RWPE2 (cell line): ENCODE results near the gene ZNF222.

Experiments used
- ATAC-seq: fragments of 200-7000 bp; cut with Tn5 transposase; 3 replicates; pipeline ENCODE4 v1.9.1; 2021; ENCODE audit warnings: low read depth
- DNase-seq: peaks from one replicate; pipeline ENCODE4 v3.0.0-alpha.2; 2020; ENCODE audit warnings: low spot score
- H3K27ac ChIP-seq: fragments of 450-650 bp; 2 replicates; pipeline ENCODE4 v1.5.1; 2017; ENCODE audit warnings: mild to moderate bottlenecking; ENCODE audit not compliant: poor library complexity, severe bottlenecking
- H3K27me3 ChIP-seq: fragments of 250-450 bp; sonication (Bioruptor Pico); 2 replicates; pipeline ENCODE4 v1.5.1; 2021; ENCODE audit warnings: mild to moderate bottlenecking, moderate library complexity; ENCODE audit not compliant: insufficient read depth, poor library complexity, severe bottlenecking
- H3K36me3 ChIP-seq: fragments of 250-450 bp; sonication (Bioruptor Pico); 2 replicates; pipeline ENCODE4 v1.5.1; 2020; ENCODE audit warnings: low read depth, mild to moderate bottlenecking, moderate library complexity
- H3K4me1 ChIP-seq: fragments of 250-450 bp; sonication (Bioruptor Pico); 2 replicates; pipeline ENCODE4 v1.5.1; 2021; ENCODE audit warnings: mild to moderate bottlenecking, moderate library complexity; ENCODE audit not compliant: insufficient read depth, poor library complexity, severe bottlenecking
- H3K4me3 ChIP-seq: fragments of 250-450 bp; sonication (Bioruptor Pico); 2 replicates; pipeline ENCODE4 v1.5.1; 2021; ENCODE audit warnings: mild to moderate bottlenecking, moderate library complexity; ENCODE audit not compliant: severe bottlenecking
- H3K9me3 ChIP-seq: fragments of 250-450 bp; sonication (Bioruptor Pico); 2 replicates; pipeline ENCODE4 v1.5.1; 2021; ENCODE audit warnings: mild to moderate bottlenecking, moderate library complexity; ENCODE audit not compliant: severe bottlenecking
- TF ChIP-seq, protein P1 (sequence below): fragments of 450-650 bp; IDR thresholded peaks from one replicate; pipeline ENCODE4 v1.5.1; 2017; ENCODE audit warnings: mild to moderate bottlenecking, moderate library complexity; ENCODE audit not compliant: poor library complexity, severe bottlenecking

ZNF222 gene

DNA sequence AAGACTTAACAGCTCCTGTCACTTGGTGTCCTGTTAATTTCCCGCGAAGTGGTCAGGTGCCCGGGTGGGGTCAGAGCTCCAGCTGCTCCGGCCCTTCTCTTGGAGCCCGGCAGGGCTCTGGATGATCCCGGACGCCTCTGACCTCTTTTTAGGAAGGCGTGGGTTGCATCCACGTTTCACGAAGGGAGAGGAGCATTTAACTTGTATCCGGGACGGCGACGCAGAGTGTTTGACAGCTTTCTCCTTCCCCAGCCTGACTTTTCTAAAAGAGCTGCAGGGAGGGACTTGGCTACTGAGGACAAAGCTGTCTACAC is 40.5 kb upstream of the ZNF222 start:
- ATAC-seq = peak; percentile 24
- H3K4me1 ChIP-seq = no peaks in the 10 kb centered on the region
- TF ChIP-seq, protein P1, sequence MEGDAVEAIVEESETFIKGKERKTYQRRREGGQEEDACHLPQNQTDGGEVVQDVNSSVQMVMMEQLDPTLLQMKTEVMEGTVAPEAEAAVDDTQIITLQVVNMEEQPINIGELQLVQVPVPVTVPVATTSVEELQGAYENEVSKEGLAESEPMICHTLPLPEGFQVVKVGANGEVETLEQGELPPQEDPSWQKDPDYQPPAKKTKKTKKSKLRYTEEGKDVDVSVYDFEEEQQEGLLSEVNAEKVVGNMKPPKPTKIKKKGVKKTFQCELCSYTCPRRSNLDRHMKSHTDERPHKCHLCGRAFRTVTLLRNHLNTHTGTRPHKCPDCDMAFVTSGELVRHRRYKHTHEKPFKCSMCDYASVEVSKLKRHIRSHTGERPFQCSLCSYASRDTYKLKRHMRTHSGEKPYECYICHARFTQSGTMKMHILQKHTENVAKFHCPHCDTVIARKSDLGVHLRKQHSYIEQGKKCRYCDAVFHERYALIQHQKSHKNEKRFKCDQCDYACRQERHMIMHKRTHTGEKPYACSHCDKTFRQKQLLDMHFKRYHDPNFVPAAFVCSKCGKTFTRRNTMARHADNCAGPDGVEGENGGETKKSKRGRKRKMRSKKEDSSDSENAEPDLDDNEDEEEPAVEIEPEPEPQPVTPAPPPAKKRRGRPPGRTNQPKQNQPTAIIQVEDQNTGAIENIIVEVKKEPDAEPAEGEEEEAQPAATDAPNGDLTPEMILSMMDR = no peak
- H3K27me3 ChIP-seq = no peaks in the 10 kb centered on the region
- DNase-seq = no peak
- H3K36me3 ChIP-seq = peaks cover 16% of the 10 kb centered on the region
- peak overlapping the region; percentile 13 for H3K27ac ChIP-seq
- H3K4me3 ChIP-seq = peak overlapping the region; percentile 69
- H3K9me3 ChIP-seq = no peaks in the 10 kb centered on the region

GRCh38 chr19:43997631-43998290 is 27.4 kb upstream of the ZNF222 start:
- no peak overlapping the region for H3K27ac ChIP-seq
- no peaks in the 10 kb centered on the region for H3K4me1 ChIP-seq
- TF ChIP-seq, protein P1 = no peak
- no peaks in the 10 kb centered on the region for H3K27me3 ChIP-seq
- DNase-seq (no peak), ATAC-seq (no peak)
- H3K9me3 ChIP-seq = no peaks in the 10 kb centered on the region
- H3K4me3 ChIP-seq = no peak overlapping the region
- peaks cover 33% of the 10 kb centered on the region for H3K36me3 ChIP-seq

DNA sequence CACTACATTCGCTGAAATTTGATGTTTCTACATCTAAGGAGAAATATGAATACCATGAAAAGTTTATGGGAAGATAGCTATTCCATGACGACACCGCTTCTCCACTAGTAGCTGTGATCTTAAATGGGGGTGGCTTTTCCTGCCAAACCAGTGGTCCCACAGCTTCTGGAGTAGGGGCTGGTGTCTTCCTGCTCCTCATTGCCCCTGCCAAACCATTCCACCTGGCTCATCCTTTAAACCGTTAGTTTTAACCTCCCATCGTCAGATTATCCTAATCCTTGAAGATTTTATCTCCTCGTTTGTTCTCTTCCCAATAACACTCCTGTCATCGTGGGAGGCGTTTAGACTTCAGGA is 23.0 kb upstream of the ZNF222 start:
- Histone ChIP-seq H3K9me3 (peaks cover 5% of the 10 kb centered on the region), H3K27ac (no peak overlapping the region), H3K4me3 (peak overlapping the region; percentile 62), H3K36me3 (peaks cover 12% of the 10 kb centered on the region), H3K27me3 (no peaks in the 10 kb centered on the region), H3K4me1 (no peaks in the 10 kb centered on the region)
- TF ChIP-seq, protein P1 = no peak
- ATAC-seq (no peak), DNase-seq (no peak)

GRCh38 chr19:44002566-44003460 is 22.4 kb upstream of the ZNF222 start, which contains the start of gene ZNF230:
Gene ZNF230 (plus strand): TSS chr19:44002957. CDS start chr19:44007079, 4,122 bp downstream.
- Histone ChIP-seq H3K4me1 (no peaks in the 10 kb centered on the region), H3K27ac (peak within 1 kb of the TSS; percentile 5), H3K4me3 (peak within 1 kb of the TSS; percentile 62), H3K9me3 (peaks cover 5% of the 10 kb centered on the region), H3K36me3 (peaks cover 18% of the 10 kb centered on the region), H3K27me3 (no peaks in the 10 kb centered on the region)
- DNase-seq (peak; percentile 89), ATAC-seq (peak; percentile 98)
- TF ChIP-seq, protein P1 = no peak
